Natural killer cell (primary cell): ENCODE measurements around the gene CFAP54. TPM values are rescaled to one million over a fixed set of nuclear protein-coding genes. Genes with fewer than 3 reads are reported as not detected.

ENCODE experiments used
- ATAC-seq, 3 donors: fragments of 150-1000 bp in 2 of 3; fragments of 200-7000 bp in 1 of 3; cut with Tn5 transposase; 1 replicate in 1 of 3; 2 replicates in 2 of 3; pipeline ENCODE4 v1.10.0; 2021; ENCODE audit warnings: mild to moderate bottlenecking in 2 of 3, moderate library complexity in 2 of 3
- DNase-seq, 2 donors: peaks; one replicate each; pipeline versions ENCODE4 v3.0.0 to v3.0.0-alpha.2; 2013 to 2021; ENCODE audit warnings: mixed read lengths in 1 of 2
- H3K27ac ChIP-seq: one replicate; pipeline ENCODE4 v1.5.1; 2013; ENCODE audit warnings: mild to moderate bottlenecking, low read length
- H3K27me3 ChIP-seq: one replicate; pipeline ENCODE4 v1.6.1; 2013; ENCODE audit warnings: low read length; ENCODE audit not compliant: control insufficient read depth, insufficient read depth
- H3K36me3 ChIP-seq: one replicate; pipeline ENCODE4 v1.6.1; 2013; ENCODE audit warnings: low read length; ENCODE audit not compliant: control insufficient read depth, insufficient read depth
- H3K4me1 ChIP-seq: one replicate; pipeline ENCODE4 v1.6.1; 2013; ENCODE audit warnings: low read length; ENCODE audit not compliant: control insufficient read depth, insufficient read depth
- H3K4me3 ChIP-seq: one replicate; pipeline ENCODE4 v1.5.1; 2013; ENCODE audit warnings: low read length
- H3K9me3 ChIP-seq: one replicate; pipeline ENCODE4 v1.6.1; 2013; ENCODE audit warnings: low read length; ENCODE audit not compliant: control insufficient read depth, insufficient read depth
- H3K27ac Mint-ChIP-seq, 2 donors: one replicate each; pipeline ENCODE4 v1.8.0; 2022; ENCODE audit warnings: mild to moderate bottlenecking in 2 of 2, mixed read lengths in 2 of 2, moderate library complexity in 1 of 2
- H3K27me3 Mint-ChIP-seq, 2 donors: one replicate each; pipeline ENCODE4 v1.8.0; 2022; ENCODE audit warnings: low read depth in 2 of 2, mixed read lengths in 2 of 2
- H3K36me3 Mint-ChIP-seq: one replicate; pipeline ENCODE4 v1.8.0; 2022; ENCODE audit warnings: mixed read lengths
- H3K4me1 Mint-ChIP-seq, 2 donors: one replicate each; pipeline ENCODE4 v1.8.0; 2022; ENCODE audit warnings: mixed read lengths in 2 of 2
- H3K4me3 Mint-ChIP-seq: one replicate; pipeline ENCODE4 v1.8.0; 2022; ENCODE audit warnings: mild to moderate bottlenecking, moderate library complexity, mixed read lengths
- H3K9me3 Mint-ChIP-seq, 2 donors: one replicate each; pipeline ENCODE4 v1.8.0; 2022; ENCODE audit warnings: mixed read lengths in 2 of 2
- WGBS: methylation state at CpG from one replicate; pipeline ENCODE4 v1.1.7; 2013; ENCODE audit warnings: missing lambda C conversion rate; ENCODE audit not compliant: insufficient coverage; 5-methylcytosine and 5-hydroxymethylcytosine counted together
- intact Hi-C: fragments of 100-400 bp; cut with micrococcal nuclease; formaldehyde crosslinking; loops from one replicate; pipeline ENCODE4 v1.14.2; 2022
- total RNA-seq, 4 donors: library from RNA; stranded (reverse); fragments of 120-200 nt in 1 of 4; gene quantifications; one replicate each; pipeline versions ENCODE4 v1.2.3 to v1.2.4, GENCODE V29; 2013 to 2022
- TF ChIP-seq, protein P1 (sequence below): fragments of 200-600 bp; IDR thresholded peaks from one replicate; pipeline ENCODE4 v1.8.0; 2022; ENCODE audit warnings: antibody characterized with exemption

CFAP54 gene
- total RNA-seq, 3 donors from 2014 or later (not counting 1 experiment from before 2014, with no cell fraction given): 0.56 to 1.5 (median 1.2) TPM

DNA sequence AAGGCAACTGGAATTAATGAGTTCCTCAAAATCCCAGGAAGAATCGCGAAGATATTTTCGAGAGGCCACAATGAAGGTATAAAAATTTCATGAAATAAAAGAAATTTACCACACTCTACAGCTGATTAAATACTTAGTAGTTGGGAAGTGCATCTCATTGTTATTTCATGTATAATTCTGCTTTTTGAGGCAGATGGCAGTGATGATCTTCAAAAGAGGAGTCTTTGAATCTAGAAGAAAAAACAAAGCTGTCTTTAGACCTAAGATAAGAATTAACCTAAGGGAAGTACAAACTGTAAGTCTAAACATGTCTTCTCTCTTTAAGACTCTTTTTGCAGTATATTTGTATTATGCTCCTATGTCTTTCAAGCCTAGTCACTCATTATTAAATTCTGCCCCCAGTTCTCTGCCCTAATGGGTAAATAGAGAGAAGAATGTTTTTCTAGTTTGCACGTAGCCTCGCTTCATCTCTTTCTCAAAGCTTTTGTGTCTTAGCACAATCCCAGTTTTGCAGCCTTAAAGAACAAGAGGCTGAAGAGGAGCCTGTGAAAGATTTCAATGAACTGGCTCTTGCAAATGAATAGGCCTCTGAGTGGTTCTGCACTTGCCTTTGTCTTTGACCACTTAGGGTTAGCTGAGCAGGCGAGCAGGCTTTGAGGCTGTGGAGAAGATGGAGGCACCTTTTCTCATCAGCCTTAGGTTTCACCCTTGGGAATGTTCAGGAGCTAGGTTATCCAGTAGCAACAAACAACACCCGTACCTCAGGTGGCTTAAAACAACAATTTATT, 32.7 kb downstream of the CFAP54 start:
- intact Hi-C loops: no loop called here
- TF ChIP-seq, protein P1, sequence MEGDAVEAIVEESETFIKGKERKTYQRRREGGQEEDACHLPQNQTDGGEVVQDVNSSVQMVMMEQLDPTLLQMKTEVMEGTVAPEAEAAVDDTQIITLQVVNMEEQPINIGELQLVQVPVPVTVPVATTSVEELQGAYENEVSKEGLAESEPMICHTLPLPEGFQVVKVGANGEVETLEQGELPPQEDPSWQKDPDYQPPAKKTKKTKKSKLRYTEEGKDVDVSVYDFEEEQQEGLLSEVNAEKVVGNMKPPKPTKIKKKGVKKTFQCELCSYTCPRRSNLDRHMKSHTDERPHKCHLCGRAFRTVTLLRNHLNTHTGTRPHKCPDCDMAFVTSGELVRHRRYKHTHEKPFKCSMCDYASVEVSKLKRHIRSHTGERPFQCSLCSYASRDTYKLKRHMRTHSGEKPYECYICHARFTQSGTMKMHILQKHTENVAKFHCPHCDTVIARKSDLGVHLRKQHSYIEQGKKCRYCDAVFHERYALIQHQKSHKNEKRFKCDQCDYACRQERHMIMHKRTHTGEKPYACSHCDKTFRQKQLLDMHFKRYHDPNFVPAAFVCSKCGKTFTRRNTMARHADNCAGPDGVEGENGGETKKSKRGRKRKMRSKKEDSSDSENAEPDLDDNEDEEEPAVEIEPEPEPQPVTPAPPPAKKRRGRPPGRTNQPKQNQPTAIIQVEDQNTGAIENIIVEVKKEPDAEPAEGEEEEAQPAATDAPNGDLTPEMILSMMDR: no peak
- H3K27me3 Mint-ChIP-seq: peaks cover 0 to 4% of the 10 kb centered on the region in 2 donors
- H3K36me3 ChIP-seq: no peaks in the 10 kb centered on the region
- DNase-seq (no peak), ATAC-seq (no peak)
- H3K4me1 ChIP-seq: no peaks in the 10 kb centered on the region
- H3K4me1 Mint-ChIP-seq: no peaks in the 10 kb centered on the region
- no peak overlapping the region for H3K27ac ChIP-seq
- no peak overlapping the region for H3K27ac Mint-ChIP-seq
- no peaks in the 10 kb centered on the region for H3K27me3 ChIP-seq
- no peak overlapping the region for H3K4me3 Mint-ChIP-seq
- no peaks in the 10 kb centered on the region for H3K9me3 Mint-ChIP-seq
- H3K36me3 Mint-ChIP-seq: no peaks in the 10 kb centered on the region
- no peak overlapping the region for H3K4me3 ChIP-seq
- whole genome bisulfite sequencing: 100% methylated on average over 4 of the region's 7 CpGs
- no peaks in the 10 kb centered on the region for H3K9me3 ChIP-seq

DNA sequence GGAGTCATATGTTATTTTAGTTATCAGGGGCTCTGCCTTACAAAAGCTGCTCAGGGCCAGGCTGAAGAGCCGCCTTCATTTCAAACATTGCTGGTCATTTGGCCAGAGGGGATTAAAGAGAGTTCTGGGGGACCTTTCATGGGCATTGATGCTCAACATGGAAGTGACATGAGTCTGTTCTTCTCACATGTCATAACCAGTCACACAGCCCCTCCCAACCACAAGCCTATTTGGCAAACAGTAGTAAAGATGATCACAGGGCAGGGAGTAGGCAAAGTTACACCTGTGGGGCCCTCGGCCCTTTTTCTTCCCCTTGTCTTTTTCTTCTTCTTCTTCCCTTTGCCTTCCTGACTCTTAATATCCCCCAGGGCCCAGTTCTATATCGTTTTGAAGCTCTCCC, 33.3 kb downstream of the CFAP54 start:
- no peak for ATAC-seq
- Mint-ChIP-seq H3K4me1 (no peaks in the 10 kb centered on the region), H3K4me3 (no peak overlapping the region), H3K9me3 (no peaks in the 10 kb centered on the region), H3K36me3 (no peaks in the 10 kb centered on the region), H3K27me3 (peaks cover 2 to 4% of the 10 kb centered on the region in 2 donors), H3K27ac (no peak overlapping the region)
- Histone ChIP-seq H3K4me1 (no peaks in the 10 kb centered on the region), H3K27me3 (no peaks in the 10 kb centered on the region), H3K9me3 (no peaks in the 10 kb centered on the region), H3K36me3 (no peaks in the 10 kb centered on the region), H3K4me3 (no peak overlapping the region), H3K27ac (no peak overlapping the region)
- intact Hi-C loops: no loop called here
- 89% methylated on average over 3 of the region's 3 CpGs for WGBS
- no peak for DNase-seq
- TF ChIP-seq, protein P1: no peak

DNA sequence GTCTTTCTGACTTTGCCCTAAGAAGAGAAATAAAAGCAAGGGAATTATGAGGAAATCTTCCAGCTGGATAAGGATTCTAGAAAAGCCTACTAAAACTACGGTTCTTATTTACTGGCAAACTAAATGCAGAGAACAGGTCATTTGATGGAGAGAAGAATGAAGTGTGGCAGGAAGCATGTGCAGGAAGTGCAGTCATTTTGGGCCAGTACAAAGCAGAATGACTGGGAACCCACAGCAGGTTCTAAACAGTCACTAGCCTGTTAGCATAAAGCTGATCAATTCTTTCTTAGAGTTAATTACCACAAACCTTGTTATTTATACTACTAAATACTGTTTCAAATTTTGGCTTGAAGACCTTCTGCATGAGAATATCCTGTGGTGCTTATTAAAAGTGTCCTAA, 36.7 kb downstream of the CFAP54 start:
- WGBS: 20% methylated on average over 1 of the region's 1 CpG
- no peaks in the 10 kb centered on the region for H3K9me3 Mint-ChIP-seq
- intact Hi-C loops: no loop called here
- H3K27ac Mint-ChIP-seq: no peak overlapping the region
- H3K27me3 Mint-ChIP-seq: peaks cover 3 to 20% of the 10 kb centered on the region in 2 donors
- no peak for DNase-seq
- Histone ChIP-seq H3K36me3 (no peaks in the 10 kb centered on the region), H3K4me1 (no peaks in the 10 kb centered on the region), H3K27me3 (no peaks in the 10 kb centered on the region), H3K4me3 (no peak overlapping the region), H3K9me3 (no peaks in the 10 kb centered on the region), H3K27ac (no peak overlapping the region)
- no peak overlapping the region for H3K4me3 Mint-ChIP-seq
- TF ChIP-seq, protein P1: no peak
- no peak for ATAC-seq
- H3K4me1 Mint-ChIP-seq: no peaks in the 10 kb centered on the region
- no peaks in the 10 kb centered on the region for H3K36me3 Mint-ChIP-seq

DNA sequence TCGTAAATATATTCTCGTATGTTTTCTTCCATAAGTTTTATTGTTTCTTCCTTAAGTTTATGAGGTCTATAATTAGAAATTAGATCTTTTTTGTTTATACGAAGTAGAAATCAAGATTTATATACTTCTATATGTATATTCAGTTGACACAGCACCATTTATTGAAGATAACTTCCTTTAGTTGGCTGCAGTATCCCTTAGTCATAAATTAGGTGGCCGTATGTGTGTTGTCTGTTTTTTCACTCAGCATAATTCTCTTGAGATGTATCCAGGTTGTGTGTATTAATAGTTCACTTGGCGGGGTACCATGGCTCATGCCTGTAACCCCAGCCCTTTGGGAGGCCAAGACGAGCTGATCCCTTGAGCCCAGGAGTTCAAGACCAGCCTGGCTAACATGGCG, 40.5 kb downstream of the CFAP54 start:
- no peaks in the 10 kb centered on the region for H3K36me3 ChIP-seq
- no peaks in the 10 kb centered on the region for H3K4me1 ChIP-seq
- H3K4me3 ChIP-seq: no peak overlapping the region
- Mint-ChIP-seq H3K4me3 (no peak overlapping the region), H3K4me1 (no peaks in the 10 kb centered on the region), H3K27me3 (peaks cover 9 to 34% of the 10 kb centered on the region in 2 donors), H3K9me3 (no peaks in the 10 kb centered on the region), H3K27ac (no peak overlapping the region), H3K36me3 (no peaks in the 10 kb centered on the region)
- H3K27ac ChIP-seq: no peak overlapping the region
- 79% methylated on average over 4 of the region's 7 CpGs for WGBS
- DNase-seq (no peak), ATAC-seq (no peak)
- H3K27me3 ChIP-seq: no peaks in the 10 kb centered on the region
- TF ChIP-seq, protein P1: no peak
- intact Hi-C loops: no loop called here
- H3K9me3 ChIP-seq: no peaks in the 10 kb centered on the region
